Measurements from ENCODE around the gene HSBP1.
A peak's percentile ranks its signal among the peaks of the same experiment; 100 is the strongest.

HSBP1 gene

GRCh38 chr16:83813823-83814658 is 6.3 kb downstream of the HSBP1 start:
- ATAC-seq (ENCODE audit: low read depth), result peak; percentile 85
- TF ChIP-seq CTCF (IDR thresholded peaks at IDR 0.05; ENCODE audit: poor library complexity, severe bottlenecking), result no peak
- Histone ChIP-seq H3K9me3 (ENCODE audit: severe bottlenecking) (no peaks in the 10 kb centered on the region), H3K4me3 (ENCODE audit: severe bottlenecking) (no peak overlapping the region), H3K4me1 (ENCODE audit: insufficient read depth, poor library complexity, severe bottlenecking) (peaks cover 10% of the 10 kb centered on the region), H3K27ac (ENCODE audit: poor library complexity, severe bottlenecking) (no peak overlapping the region), H3K27me3 (ENCODE audit: insufficient read depth, poor library complexity, severe bottlenecking) (no peaks in the 10 kb centered on the region), H3K36me3 (ENCODE audit: low read depth) (peaks cover 34% of the 10 kb centered on the region)
- DNase-seq (ENCODE audit: low spot score), result no peak

DNA sequence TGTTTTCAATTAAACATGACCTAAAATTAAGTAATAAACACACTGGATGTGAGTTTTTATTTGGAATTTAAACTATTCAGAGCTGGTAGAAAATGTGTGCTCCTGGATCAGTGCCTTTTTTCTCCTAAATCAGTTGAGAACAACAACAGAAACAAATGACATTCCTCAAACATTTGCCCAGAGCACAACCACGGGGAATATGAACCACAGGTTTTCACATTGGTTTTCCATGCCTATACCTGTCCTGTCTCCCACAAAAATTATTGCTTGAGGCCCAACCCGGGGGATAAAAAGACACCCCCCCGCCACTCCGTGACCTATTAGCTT is 6.8 kb downstream of the HSBP1 start:
- Histone ChIP-seq H3K9me3 (ENCODE audit: severe bottlenecking) (no peaks in the 10 kb centered on the region), H3K27me3 (ENCODE audit: insufficient read depth, poor library complexity, severe bottlenecking) (no peaks in the 10 kb centered on the region), H3K36me3 (ENCODE audit: low read depth) (peaks cover 32% of the 10 kb centered on the region), H3K4me1 (ENCODE audit: insufficient read depth, poor library complexity, severe bottlenecking) (peaks cover 9% of the 10 kb centered on the region), H3K4me3 (ENCODE audit: severe bottlenecking) (no peak overlapping the region), H3K27ac (ENCODE audit: poor library complexity, severe bottlenecking) (no peak overlapping the region)
- no peak for DNase-seq (ENCODE audit: low spot score)
- TF ChIP-seq CTCF (IDR thresholded peaks at IDR 0.05; ENCODE audit: poor library complexity, severe bottlenecking), result no peak
- ATAC-seq (ENCODE audit: low read depth), result no peak

DNA sequence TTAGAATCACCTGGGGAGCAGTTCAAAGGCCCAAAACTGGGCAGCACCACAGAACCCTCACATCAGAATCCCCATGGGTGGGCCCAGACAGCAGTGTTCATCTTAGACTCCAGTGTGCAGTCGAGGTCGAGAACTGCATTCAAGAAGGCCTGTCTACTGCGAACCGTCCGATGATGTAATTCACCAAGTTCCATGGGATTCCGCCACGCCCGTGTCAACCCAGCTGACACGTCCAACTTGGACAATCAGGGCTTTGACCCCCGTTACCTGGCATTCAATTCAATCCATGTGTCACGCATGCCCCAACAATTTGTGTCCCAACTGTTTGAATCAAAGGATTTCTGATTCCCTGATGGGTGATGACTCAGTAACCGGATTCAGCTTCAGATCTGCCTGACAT is 9.2 kb downstream of the HSBP1 start:
- no peak for TF ChIP-seq CTCF (IDR thresholded peaks at IDR 0.05; ENCODE audit: poor library complexity, severe bottlenecking)
- H3K36me3 ChIP-seq (ENCODE audit: low read depth), result peaks cover 8% of the 10 kb centered on the region
- no peaks in the 10 kb centered on the region for H3K9me3 ChIP-seq (ENCODE audit: severe bottlenecking)
- DNase-seq (ENCODE audit: low spot score) (no peak), ATAC-seq (ENCODE audit: low read depth) (no peak)
- no peaks in the 10 kb centered on the region for H3K27me3 ChIP-seq (ENCODE audit: insufficient read depth, poor library complexity, severe bottlenecking)
- peaks cover 9% of the 10 kb centered on the region for H3K4me1 ChIP-seq (ENCODE audit: insufficient read depth, poor library complexity, severe bottlenecking)
- no peak overlapping the region for H3K4me3 ChIP-seq (ENCODE audit: severe bottlenecking)
- no peak overlapping the region for H3K27ac ChIP-seq (ENCODE audit: poor library complexity, severe bottlenecking)

GRCh38 chr16:83818276-83818675 is 10.5 kb downstream of the HSBP1 start:
- no peak for TF ChIP-seq CTCF (IDR thresholded peaks at IDR 0.05; ENCODE audit: poor library complexity, severe bottlenecking)
- ATAC-seq (ENCODE audit: low read depth), result no peak
- no peak for DNase-seq (ENCODE audit: low spot score)
- Histone ChIP-seq H3K4me3 (ENCODE audit: severe bottlenecking) (no peak overlapping the region), H3K9me3 (ENCODE audit: severe bottlenecking) (no peaks in the 10 kb centered on the region), H3K27me3 (ENCODE audit: insufficient read depth, poor library complexity, severe bottlenecking) (no peaks in the 10 kb centered on the region), H3K27ac (ENCODE audit: poor library complexity, severe bottlenecking) (no peak overlapping the region), H3K36me3 (ENCODE audit: low read depth) (no peaks in the 10 kb centered on the region; the same call in 1 of the 2 replicates), H3K4me1 (ENCODE audit: insufficient read depth, poor library complexity, severe bottlenecking) (peaks cover 9% of the 10 kb centered on the region)

GRCh38 chr16:83819361-83819760 is 11.6 kb downstream of the HSBP1 start:
- no peak for ATAC-seq (ENCODE audit: low read depth)
- peaks cover 2% of the 10 kb centered on the region for H3K4me1 ChIP-seq (ENCODE audit: insufficient read depth, poor library complexity, severe bottlenecking)
- no peak overlapping the region for H3K27ac ChIP-seq (ENCODE audit: poor library complexity, severe bottlenecking)
- DNase-seq (ENCODE audit: low spot score), result no peak
- TF ChIP-seq CTCF (IDR thresholded peaks at IDR 0.05; ENCODE audit: poor library complexity, severe bottlenecking), result no peak
- no peaks in the 10 kb centered on the region; the same call in 1 of the 2 replicates for H3K36me3 ChIP-seq (ENCODE audit: low read depth)
- no peaks in the 10 kb centered on the region for H3K27me3 ChIP-seq (ENCODE audit: insufficient read depth, poor library complexity, severe bottlenecking)
- no peak overlapping the region for H3K4me3 ChIP-seq (ENCODE audit: severe bottlenecking)
- H3K9me3 ChIP-seq (ENCODE audit: severe bottlenecking), result no peaks in the 10 kb centered on the region
